LNCAP (cell line): ENCODE data around the gene GRID1.

Experiments
- CTCF ChIP-seq: fragments of 450-650 bp; IDR thresholded peaks from 2 replicates; pipeline ENCODE4 v1.5.1; 2017; ENCODE audit warnings: mild to moderate bottlenecking

The GRID1 gene

GRCh38 chr10:86282664-86283465 is 83.7 kb downstream of the GRID1 start:
- TF ChIP-seq CTCF, result no peak

GRCh38 chr10:86281396-86281795 is 85.2 kb downstream of the GRID1 start:
- no peak for TF ChIP-seq CTCF

GRCh38 chr10:86269332-86269731 is 97.3 kb downstream of the GRID1 start:
- no peak for TF ChIP-seq CTCF

GRCh38 chr10:86267286-86268195 is 99.1 kb downstream of the GRID1 start:
- TF ChIP-seq CTCF, result no peak

GRCh38 chr10:86266446-86267242 is 100.0 kb downstream of the GRID1 start:
- TF ChIP-seq CTCF, result no peak

- TF ChIP-seq CTCF, result no peak
Observed at GRCh38 chr10:86265895-86266259, 100.7 kb downstream of the GRID1 start.

GRCh38 chr10:86265236-86265894 is 101.2 kb downstream of the GRID1 start:
- no peak for TF ChIP-seq CTCF
